ENCODE data around the gene KCTD6. TPM values are rescaled to one million over a fixed set of nuclear protein-coding genes. Genes with fewer than 3 reads are reported as not detected.

Gene KCTD6
- total RNA-seq = 10 to 100 TPM; 10.3 to 14.9 (median 11.9) TPM

GRCh38 chr3:58491506-58492402 lies at the start of gene KCTD6:
TSS of gene KCTD6 (plus strand) at chr3:58492096. CDS start at chr3:58498756, 6,660 bp downstream.
- H3K27ac ChIP-seq = peak within 1 kb of the TSS; percentile 65 to 85 (median 80)
- peak; percentile 87 to 96 (median 94) for DNase-seq
- H3K4me1 ChIP-seq = peaks cover 0 to 33% (median 9%) of the 10 kb centered on the region in 4 donors
- TF ChIP-seq CTCF (IDR thresholded peaks at IDR 0.05) (peak; percentile 64 to 97 (median 90)), POLR2A (IDR thresholded peaks at IDR 0.05) (peak in 1 of 2 donors; percentile 66)
- peak within 1 kb of the TSS; percentile 74 to 97 (median 93) for H3K4me3 ChIP-seq
- no peaks in the 10 kb centered on the region for H3K9me3 ChIP-seq
- no peaks in the 10 kb centered on the region for H3K36me3 ChIP-seq
- H3K27me3 ChIP-seq = no peaks in the 10 kb centered on the region

- peaks cover 0 to 11% (median 0%) of the 10 kb centered on the region in 4 donors for H3K9me3 ChIP-seq
- H3K27me3 ChIP-seq = no peaks in the 10 kb centered on the region
- H3K27ac ChIP-seq = no peak overlapping the region
- no peak for DNase-seq
- no peak overlapping the region for H3K4me3 ChIP-seq
- H3K4me1 ChIP-seq = no peaks in the 10 kb centered on the region
- no peak for TF ChIP-seq POLR2A (IDR thresholded peaks at IDR 0.05)
- TF ChIP-seq CTCF (IDR thresholded peaks at IDR 0.05) = no peak
- H3K36me3 ChIP-seq = no peaks in the 10 kb centered on the region
Measured at GRCh38 chr3:58452176-58452575, 39.7 kb upstream of the KCTD6 start.

- H3K4me1 ChIP-seq = peaks cover 0 to 9% (median 2%) of the 10 kb centered on the region in 4 donors
- no peak overlapping the region for H3K27ac ChIP-seq
- H3K4me3 ChIP-seq = no peak overlapping the region
- H3K36me3 ChIP-seq = no peaks in the 10 kb centered on the region
- H3K27me3 ChIP-seq = no peaks in the 10 kb centered on the region
- no peak for TF ChIP-seq CTCF (IDR thresholded peaks at IDR 0.05)
- peaks cover 0 to 7% (median 0%) of the 10 kb centered on the region in 4 donors for H3K9me3 ChIP-seq
- DNase-seq = no peak
Measured at GRCh38 chr3:58459160-58459559, 32.7 kb upstream of the KCTD6 start.

GRCh38 chr3:58462829-58463180 lies 29.1 kb upstream of the KCTD6 start:
- DNase-seq = no peak
- Histone ChIP-seq H3K27ac (no peak overlapping the region), H3K27me3 (no peaks in the 10 kb centered on the region), H3K4me1 (peaks cover 0 to 9% (median 2%) of the 10 kb centered on the region in 4 donors), H3K4me3 (no peak overlapping the region), H3K36me3 (no peaks in the 10 kb centered on the region), H3K9me3 (no peaks in the 10 kb centered on the region)
- TF ChIP-seq POLR2A (IDR thresholded peaks at IDR 0.05) (no peak), CTCF (IDR thresholded peaks at IDR 0.05) (no peak)

DNA sequence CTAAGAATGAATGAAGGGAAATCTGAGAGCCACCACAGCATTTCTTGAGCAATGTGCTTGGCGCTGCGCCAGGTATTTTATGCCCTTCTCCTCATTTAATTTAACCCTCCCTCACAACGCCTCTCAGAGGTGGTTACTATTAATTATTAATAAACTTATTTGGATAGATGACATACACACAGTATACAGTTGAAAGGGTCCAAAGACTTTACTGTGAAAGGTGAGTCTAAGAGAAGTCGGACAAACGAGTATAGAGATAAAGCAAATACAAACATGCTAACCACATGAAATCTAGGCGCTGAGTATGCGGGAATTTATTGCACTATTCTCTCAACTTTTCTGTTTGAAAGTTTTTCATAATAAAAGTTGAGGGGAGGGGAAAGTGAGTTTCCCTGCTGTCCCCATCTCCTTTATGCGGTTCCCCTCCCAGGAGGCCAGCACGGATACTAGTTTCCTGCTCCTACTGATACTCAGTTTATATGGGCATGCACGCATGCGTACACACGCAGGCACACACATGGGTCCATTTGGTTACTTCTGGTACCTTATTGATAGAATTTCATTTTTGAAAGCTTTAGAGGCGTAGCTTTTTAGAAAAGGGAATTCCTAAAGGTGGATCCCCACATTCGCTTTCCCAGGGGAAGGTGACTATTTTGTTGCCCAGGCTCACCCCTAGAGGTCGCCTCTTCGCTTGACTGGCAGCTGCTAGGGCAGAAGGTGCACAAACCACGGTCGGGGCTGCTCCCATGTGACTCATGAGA lies 28.5 kb upstream of the KCTD6 start:
- H3K4me3 ChIP-seq = peak overlapping the region in 2 of 4 donors; percentile 17 to 37
- TF ChIP-seq CTCF (IDR thresholded peaks at IDR 0.05) (peak; percentile 43 to 84 (median 73)), POLR2A (IDR thresholded peaks at IDR 0.05) (no peak)
- H3K27me3 ChIP-seq = no peaks in the 10 kb centered on the region
- DNase-seq = peak; percentile 70 to 89 (median 72)
- no peaks in the 10 kb centered on the region for H3K36me3 ChIP-seq
- no peaks in the 10 kb centered on the region for H3K9me3 ChIP-seq
- peaks cover 0 to 9% (median 2%) of the 10 kb centered on the region in 4 donors for H3K4me1 ChIP-seq
- peak overlapping the region in 1 of 4 donors; percentile 14 for H3K27ac ChIP-seq

Data from Peyer's patch (tissue), 4 donors.